Muscle layer of duodenum (tissue), 2 donors: ENCODE results near the gene CCDC93.
"Not testable (repeated sequence)": the region's sequence is repeated elsewhere in the genome, so short reads cannot be mapped to it uniquely, and the experiment has no call there.

Experiments used
- H3K27ac ChIP-seq: one replicate; pipeline ENCODE4 v1.7.0; 2013; ENCODE audit warnings: mild to moderate bottlenecking, low read length
- H3K27me3 ChIP-seq: one replicate; pipeline ENCODE4 v1.7.0; 2013; ENCODE audit warnings: low read depth, mild to moderate bottlenecking, control low read depth, low read length
- H3K36me3 ChIP-seq, 2 donors: one replicate each; pipeline ENCODE4 v1.7.0; 2013; ENCODE audit warnings: low read length in 2 of 2, control low read depth in 1 of 2, mild to moderate bottlenecking in 1 of 2; ENCODE audit not compliant: insufficient read depth in 2 of 2, control insufficient read depth in 1 of 2
- H3K4me1 ChIP-seq, 2 donors: one replicate each; pipeline ENCODE4 v1.7.0; 2013; ENCODE audit warnings: low read length in 2 of 2, mild to moderate bottlenecking in 2 of 2, control low read depth in 1 of 2, moderate library complexity in 1 of 2; ENCODE audit not compliant: insufficient read depth in 2 of 2, control insufficient read depth in 1 of 2
- H3K4me3 ChIP-seq, 2 donors: one replicate each; pipeline ENCODE4 v1.7.0; 2013; ENCODE audit warnings: low read length in 2 of 2, low read depth in 1 of 2, mild to moderate bottlenecking in 1 of 2
- H3K9me3 ChIP-seq, 2 donors: one replicate each; pipeline ENCODE4 v1.7.0; 2013; ENCODE audit warnings: low read length in 2 of 2, control low read depth in 1 of 2, mild to moderate bottlenecking in 1 of 2; ENCODE audit not compliant: control insufficient read depth in 1 of 2
- donor health status: healthy.

The CCDC93 gene

DNA sequence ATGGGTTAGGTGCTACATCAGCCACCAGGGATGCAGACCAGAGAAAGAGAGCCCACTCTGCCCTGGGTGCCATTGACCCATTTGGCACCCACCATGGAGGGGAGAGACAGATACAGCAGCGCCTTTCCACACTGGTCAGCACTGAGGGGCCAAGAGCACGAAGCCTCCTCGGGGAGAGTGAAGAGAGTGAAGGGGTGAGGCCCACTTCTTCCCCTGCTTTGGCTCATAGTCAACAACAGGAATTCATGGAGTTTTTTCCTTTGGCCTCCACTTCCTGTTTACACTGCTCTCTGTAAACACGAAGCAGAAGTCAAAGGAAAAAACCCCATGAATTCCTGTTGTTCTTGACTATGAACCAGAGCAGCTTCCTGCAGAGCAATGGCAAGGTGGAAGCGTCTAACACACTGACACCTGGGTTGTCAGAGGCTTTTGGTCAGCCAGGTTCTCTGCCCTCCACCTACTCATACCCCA lies 80.0 kb downstream of the CCDC93 start:
- H3K36me3 ChIP-seq, result peaks cover 73 to 96% of the 10 kb centered on the region in 2 donors
- no peaks in the 10 kb centered on the region for H3K4me1 ChIP-seq
- no peaks in the 10 kb centered on the region for H3K9me3 ChIP-seq
- H3K27me3 ChIP-seq, result no peaks in the 10 kb centered on the region
- H3K27ac ChIP-seq, result no peak overlapping the region
- H3K4me3 ChIP-seq, result no peak overlapping the region

- Histone ChIP-seq H3K36me3 (peaks cover 65 to 77% of the 10 kb centered on the region in 2 donors), H3K27ac (no peak overlapping the region), H3K9me3 (no peaks in the 10 kb centered on the region), H3K4me1 (no peaks in the 10 kb centered on the region), H3K4me3 (no peak overlapping the region), H3K27me3 (no peaks in the 10 kb centered on the region)
These were observed 81.9 kb downstream of the CCDC93 start for GRCh38 chr2:117931978-117932377.

- Histone ChIP-seq H3K4me3 (no peak overlapping the region), H3K9me3 (no peaks in the 10 kb centered on the region), H3K27ac (no peak overlapping the region), H3K4me1 (no peaks in the 10 kb centered on the region), H3K36me3 (peaks cover 58 to 70% of the 10 kb centered on the region in 2 donors), H3K27me3 (no peaks in the 10 kb centered on the region)
These were observed 82.6 kb downstream of the CCDC93 start for GRCh38 chr2:117931266-117931665.

GRCh38 chr2:117930775-117931174 lies 83.1 kb downstream of the CCDC93 start:
- Histone ChIP-seq H3K4me3 (no peak overlapping the region), H3K4me1 (no peaks in the 10 kb centered on the region), H3K27me3 (no peaks in the 10 kb centered on the region), H3K9me3 (no peaks in the 10 kb centered on the region), H3K27ac (no peak overlapping the region), H3K36me3 (peaks cover 58 to 65% of the 10 kb centered on the region in 2 donors)

GRCh38 chr2:117923471-117923870 lies 90.4 kb downstream of the CCDC93 start:
- H3K36me3 ChIP-seq, result peaks cover 40 to 54% of the 10 kb centered on the region in 2 donors
- not testable (repeated sequence) for H3K4me3 ChIP-seq, H3K4me1 ChIP-seq, H3K27me3 ChIP-seq, H3K9me3 ChIP-seq, H3K27ac ChIP-seq

DNA sequence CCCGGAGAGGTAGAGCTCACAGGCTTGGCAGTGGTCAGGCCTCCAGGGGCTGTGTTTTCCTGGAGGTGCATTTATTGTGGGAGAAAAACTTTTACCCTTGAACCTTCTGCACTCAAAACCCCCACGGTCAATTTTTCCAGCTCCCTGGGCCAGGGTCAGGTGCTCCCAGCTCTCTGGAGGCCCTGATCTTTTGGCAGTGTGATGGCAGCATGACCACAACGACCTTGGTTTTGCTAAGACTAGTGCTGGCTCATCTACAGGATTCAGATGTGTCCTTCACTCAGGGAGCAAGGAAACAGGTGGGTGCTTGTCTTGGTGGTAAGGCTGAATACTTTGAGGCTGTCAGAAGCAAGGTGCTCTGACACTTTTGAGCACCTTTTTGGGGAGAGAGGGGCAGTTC lies 92.3 kb downstream of the CCDC93 start:
- Histone ChIP-seq H3K4me3 (no peak overlapping the region), H3K27ac (no peak overlapping the region), H3K27me3 (no peaks in the 10 kb centered on the region), H3K9me3 (no peaks in the 10 kb centered on the region), H3K36me3 (peaks cover 57 to 73% of the 10 kb centered on the region in 2 donors), H3K4me1 (no peaks in the 10 kb centered on the region)

- H3K27ac ChIP-seq, result no peak overlapping the region
- H3K9me3 ChIP-seq, result no peaks in the 10 kb centered on the region
- no peak overlapping the region for H3K4me3 ChIP-seq
- no peaks in the 10 kb centered on the region for H3K27me3 ChIP-seq
- H3K36me3 ChIP-seq, result peaks cover 59 to 91% of the 10 kb centered on the region in 2 donors
- no peaks in the 10 kb centered on the region for H3K4me1 ChIP-seq
These were observed 95.3 kb downstream of the CCDC93 start for GRCh38 chr2:117918608-117919007.

GRCh38 chr2:117917223-117917917 lies 96.5 kb downstream of the CCDC93 start:
- Histone ChIP-seq H3K36me3 (peaks cover 53 to 79% of the 10 kb centered on the region in 2 donors), H3K4me3 (no peak overlapping the region), H3K9me3 (peaks cover 0 to 7% of the 10 kb centered on the region in 2 donors), H3K27me3 (no peaks in the 10 kb centered on the region), H3K27ac (no peak overlapping the region), H3K4me1 (no peaks in the 10 kb centered on the region)

DNA sequence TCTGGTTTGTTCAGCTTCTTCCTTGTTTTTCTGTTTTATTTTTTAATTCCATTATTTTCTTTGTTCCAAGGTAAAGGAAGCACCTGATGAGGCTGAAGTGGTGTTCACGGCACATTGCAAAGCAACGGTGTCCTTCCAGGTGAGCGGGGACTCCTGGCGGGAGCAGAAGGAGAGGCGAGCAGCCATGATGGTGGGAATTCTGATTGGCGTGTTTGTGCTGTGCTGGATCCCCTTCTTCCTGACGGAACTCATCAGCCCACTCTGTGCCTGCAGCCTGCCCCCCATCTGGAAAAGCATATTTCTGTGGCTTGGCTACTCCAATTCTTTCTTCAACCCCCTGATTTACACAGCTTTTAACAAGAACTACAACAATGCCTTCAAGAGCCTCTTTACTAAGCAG lies 110.9 kb downstream of the CCDC93 start:
- Histone ChIP-seq H3K27me3 (no peaks in the 10 kb centered on the region), H3K27ac (no peak overlapping the region), H3K4me3 (no peak overlapping the region), H3K4me1 (no peaks in the 10 kb centered on the region), H3K9me3 (peaks cover 3 to 4% of the 10 kb centered on the region in 2 donors), H3K36me3 (no peaks in the 10 kb centered on the region)

- Histone ChIP-seq H3K4me1 (no peaks in the 10 kb centered on the region), H3K4me3 (no peak overlapping the region), H3K36me3 (no peaks in the 10 kb centered on the region), H3K27ac (no peak overlapping the region), H3K27me3 (no peaks in the 10 kb centered on the region), H3K9me3 (no peaks in the 10 kb centered on the region)
These were observed 125.0 kb downstream of the CCDC93 start for GRCh38 chr2:117888897-117889296.

DNA sequence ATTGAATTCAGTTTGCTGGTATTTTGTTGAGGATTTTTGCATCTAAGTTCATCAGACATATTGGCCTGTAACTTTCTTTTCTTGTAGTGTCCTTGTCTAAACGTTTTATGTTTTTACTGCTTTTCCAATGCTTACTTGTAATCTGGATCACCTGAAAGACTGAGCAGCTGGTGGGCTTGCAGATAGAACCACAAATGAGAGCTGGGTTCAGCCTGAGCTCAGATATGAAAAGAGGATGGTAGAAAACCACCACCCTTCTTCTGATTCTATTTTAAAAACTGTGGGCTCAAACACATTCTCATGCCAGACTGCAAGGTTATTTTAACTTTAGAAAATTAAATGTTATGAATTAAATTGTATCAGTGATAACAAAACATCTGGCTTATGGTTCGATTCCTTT lies 128.6 kb downstream of the CCDC93 start:
- Histone ChIP-seq H3K4me1 (no peaks in the 10 kb centered on the region), H3K4me3 (no peak overlapping the region), H3K27ac (no peak overlapping the region), H3K9me3 (no peaks in the 10 kb centered on the region), H3K36me3 (no peaks in the 10 kb centered on the region), H3K27me3 (no peaks in the 10 kb centered on the region)

DNA sequence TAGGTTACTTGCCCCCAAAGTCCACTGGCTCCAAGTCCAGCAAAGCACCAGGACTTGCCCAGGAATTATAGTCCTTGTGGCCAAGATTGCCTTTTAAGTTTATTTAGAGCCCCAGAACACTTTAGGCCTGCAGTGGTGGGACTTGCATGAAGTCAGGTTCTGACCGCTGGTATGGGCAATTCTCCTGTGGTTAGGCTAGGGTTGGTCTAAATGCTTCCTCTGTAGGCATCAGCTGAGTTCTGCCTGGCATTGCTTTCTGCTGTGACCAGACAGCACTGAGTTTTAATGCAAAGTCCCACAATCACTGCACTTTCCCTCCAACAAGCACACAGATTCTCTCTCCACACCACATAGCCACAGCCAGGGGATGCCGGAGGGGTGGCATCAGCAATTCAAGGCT lies 134.9 kb downstream of the CCDC93 start:
- H3K36me3 ChIP-seq, result no peaks in the 10 kb centered on the region
- H3K4me1 ChIP-seq, result no peaks in the 10 kb centered on the region
- H3K27ac ChIP-seq, result no peak overlapping the region
- H3K27me3 ChIP-seq, result no peaks in the 10 kb centered on the region
- no peaks in the 10 kb centered on the region for H3K9me3 ChIP-seq
- no peak overlapping the region for H3K4me3 ChIP-seq
